ENCODE results near the gene BBLN.
A peak's percentile ranks its signal among the peaks of the same experiment; 100 is the strongest.

BBLN gene

DNA sequence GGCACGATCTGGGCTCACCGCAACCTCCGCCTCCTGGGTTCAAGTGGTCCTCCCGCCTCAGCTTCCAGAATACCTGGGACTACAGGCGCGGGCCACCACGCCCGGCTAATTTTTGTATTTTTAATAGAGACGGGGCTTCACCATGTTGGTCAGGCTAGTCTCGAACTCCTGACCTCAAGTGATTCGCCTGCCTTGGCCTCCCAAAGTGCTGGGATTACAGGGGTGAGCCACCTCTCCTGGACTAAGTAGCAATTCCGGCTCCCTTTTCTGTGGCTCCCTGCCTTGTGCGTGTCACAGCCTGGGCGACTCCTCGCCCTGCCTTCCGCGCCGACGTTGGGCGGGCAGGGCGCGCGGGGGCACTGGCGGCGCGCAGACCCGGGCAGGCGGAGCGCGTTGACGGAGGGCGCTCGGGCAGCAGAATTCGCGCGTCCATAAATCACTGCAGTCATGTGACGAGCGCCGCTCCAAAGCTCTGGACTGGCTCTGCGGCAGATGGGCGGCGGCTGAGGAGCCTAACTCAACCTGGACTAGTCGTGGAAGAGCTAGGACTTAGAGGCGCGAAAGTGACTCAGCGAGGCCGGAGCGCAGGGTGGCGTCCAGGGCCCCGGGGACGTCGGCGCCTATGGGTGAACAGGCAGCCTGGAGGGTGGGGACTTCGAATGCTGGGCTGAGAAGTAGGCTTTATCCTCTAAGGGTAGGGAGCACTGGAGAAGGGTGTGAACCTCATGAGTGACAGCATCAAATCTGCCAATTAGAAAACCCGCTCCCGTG lies 32.7 kb downstream of the BBLN start:
- peak; percentile 89 for DNase-seq

DNA sequence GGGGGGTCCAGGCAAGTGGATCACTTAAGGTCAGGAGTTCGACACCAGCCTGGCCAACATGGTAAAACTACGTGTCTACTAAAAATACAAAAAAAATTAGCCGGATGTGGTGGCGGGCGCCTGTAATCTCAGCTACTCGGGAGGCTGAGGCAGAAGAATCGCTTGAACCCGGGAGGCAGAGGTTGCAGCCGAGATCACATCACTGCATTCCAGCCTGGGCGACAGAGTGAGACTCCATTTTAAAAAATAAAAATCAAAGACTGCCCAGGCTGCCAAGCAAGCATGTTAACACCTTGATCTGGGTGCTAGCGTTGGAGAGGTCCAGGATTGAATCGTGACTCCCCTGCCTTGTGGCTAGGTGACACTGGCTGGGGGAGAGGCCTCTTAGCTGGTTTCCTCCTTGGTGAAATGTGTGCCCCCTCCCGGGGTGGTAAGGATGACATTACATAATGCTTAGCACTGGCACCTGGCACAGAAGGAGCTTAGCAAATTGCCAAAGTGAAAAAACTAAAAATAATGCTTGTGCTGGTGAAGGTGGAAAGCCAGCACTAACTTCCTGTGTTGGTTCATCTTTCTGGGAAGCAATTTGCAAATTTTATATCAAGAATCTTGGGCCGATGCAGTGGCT lies 33.5 kb downstream of the BBLN start:
- DNase-seq = no peak

DNA sequence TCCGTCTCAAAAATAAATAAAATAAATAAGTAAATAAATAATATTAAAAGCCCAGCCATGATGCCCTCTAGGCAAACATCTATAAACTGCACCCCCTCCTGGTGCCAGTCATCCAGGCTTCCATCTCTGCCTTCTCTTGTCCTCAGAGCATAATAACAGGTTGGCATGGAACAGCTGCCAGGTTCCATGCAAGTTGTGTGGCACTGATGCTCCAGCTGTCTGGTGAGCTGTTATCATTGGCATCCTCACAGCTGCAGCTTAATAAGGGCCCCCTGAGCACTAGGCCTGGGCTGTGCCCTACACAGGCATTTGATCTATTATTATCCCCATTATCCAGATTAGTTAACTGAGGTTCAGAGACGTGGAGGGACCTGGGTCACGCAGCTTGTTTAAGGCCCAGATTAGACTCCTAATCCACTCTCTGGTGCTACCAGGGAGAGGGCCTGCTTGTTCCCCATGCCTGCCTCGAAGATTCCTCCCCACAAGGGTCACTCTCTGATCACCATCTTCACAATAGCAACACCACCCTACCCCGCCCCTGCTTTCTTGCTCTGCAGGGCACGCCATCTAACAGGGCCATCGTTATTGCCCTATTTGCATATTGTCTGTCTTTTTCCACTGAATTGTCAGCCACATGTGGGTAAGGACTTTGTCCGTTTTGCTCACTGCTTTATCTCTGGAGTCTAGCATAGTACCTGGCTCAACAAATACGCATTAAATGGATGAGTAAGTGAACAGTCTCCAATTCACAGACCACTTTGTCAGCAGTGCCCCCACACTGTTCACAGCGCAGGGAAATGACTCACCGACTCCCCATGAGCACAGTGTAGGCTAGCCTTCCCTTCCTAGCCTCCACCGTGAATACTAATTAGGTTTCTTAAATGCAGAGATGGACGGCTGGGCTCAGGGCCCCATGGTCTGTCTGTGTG lies 41.6 kb downstream of the BBLN start:
- DNase-seq = peak; percentile 74

DNA sequence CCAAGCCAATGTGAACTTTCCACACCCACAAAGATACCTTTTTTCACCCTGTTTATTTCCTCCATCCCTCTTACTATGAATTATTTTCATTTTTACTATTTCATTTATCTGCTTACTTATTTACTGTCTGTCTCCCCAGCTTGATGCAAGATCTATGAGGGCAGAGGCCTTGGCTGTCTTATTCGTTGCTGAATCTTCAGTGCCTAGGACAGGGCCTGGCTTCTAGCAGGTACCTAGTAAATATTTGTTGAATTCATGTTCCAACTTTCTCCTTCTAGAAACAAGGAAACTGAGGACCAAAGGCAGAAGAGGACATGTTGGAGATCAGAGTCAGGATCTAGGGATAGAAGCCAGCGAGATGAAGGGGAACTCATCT lies 42.6 kb downstream of the BBLN start:
- no peak for DNase-seq

DNA sequence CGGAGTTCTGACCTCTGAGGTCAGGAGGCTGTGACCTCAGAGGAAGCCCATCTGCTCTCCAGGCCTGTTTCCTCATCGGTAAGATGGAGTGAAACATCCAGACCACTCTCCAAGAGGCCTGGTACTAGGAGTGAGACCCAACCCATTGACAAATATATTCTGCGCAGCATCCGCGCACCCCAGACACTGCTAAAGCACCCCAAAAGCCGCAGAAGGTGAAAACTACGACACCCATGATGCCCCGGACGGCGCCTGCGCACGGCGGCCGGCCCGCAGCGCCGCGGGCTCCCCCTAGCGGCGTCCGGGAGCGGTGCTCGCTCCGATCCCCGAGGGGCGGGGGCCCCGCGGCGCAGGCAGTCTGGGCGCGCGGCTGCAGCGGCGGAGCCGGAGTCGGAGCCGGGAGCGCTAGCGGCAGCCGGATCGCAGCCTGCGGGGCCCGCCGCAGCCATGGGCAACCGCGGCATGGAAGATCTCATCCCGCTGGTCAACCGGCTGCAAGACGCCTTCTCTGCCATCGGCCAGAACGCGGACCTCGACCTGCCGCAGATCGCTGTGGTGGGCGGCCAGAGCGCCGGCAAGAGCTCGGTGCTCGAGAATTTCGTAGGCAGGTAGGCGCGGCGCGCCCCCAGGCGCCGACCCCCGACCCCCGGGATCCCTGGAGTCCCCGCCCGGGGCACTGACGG lies 43.1 kb downstream of the BBLN start, which contains the start of gene DNM1:
DNM1 (plus strand) TSS at position 356 of the 683 bp plus-strand sequence; CDS start at position 448, 92 bp downstream.
- peak; percentile 60 for DNase-seq

DNA sequence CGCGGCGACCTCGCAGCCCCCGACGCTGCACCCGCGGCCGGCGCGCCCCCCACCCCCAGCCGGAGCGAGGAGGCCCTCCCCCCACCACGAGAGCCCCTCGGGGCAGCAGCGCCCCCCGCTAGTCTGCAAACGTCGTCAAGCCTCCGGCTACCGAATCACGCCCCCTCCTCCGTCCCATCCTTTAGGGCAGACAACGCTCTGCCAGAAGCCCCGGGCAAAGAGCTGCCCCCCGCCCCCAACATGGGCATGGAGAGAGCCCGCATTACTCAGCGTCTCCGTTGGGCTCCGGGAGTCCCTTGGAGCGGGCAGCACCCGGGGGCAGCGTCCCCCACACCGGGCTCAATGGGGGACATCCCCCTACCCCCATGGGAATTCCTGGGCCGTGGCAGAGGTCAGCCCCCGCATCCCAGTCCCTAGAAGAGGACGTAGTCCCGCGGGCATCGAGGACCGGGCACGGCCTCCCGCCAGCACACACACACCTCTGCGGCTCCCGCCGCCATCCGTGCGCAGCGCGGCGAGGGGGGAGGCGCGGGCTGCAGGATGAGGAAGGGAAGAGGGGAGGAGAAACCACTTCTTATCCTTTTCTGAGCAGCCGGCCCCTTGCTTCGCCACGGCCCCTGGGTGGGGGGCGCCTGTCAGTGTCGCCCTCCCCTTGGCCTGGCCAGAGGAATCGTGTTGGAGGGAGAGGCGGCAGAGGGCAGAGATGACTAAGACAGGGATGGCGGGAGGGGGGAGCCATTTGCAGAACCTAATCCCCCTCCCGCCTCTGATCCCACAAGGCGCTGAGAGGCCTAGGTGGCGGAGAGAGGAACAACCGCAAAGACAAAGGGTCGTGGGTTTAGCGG lies 43.9 kb downstream of the BBLN start:
- DNase-seq = peak; percentile 52

DNA sequence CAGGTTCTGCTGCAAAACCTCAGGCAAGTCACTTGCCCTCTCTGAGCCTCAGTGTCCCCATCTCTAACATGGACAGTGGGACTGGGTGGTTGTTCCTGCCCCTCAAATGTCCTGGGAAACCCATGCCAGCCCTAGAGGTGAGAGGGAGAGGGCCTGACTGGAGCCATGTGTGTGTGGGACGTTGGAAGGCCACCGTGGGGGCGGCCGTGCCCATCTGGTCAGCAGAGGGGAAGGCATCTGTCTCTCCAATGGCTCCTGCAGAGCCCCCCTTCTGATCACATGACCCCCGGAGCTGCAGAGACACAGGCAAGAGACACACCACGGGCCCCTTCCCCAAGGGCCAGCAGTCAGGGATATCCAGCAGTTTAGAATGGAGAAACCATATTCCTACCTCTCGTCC lies 44.8 kb downstream of the BBLN start:
- no peak for DNase-seq

DNA sequence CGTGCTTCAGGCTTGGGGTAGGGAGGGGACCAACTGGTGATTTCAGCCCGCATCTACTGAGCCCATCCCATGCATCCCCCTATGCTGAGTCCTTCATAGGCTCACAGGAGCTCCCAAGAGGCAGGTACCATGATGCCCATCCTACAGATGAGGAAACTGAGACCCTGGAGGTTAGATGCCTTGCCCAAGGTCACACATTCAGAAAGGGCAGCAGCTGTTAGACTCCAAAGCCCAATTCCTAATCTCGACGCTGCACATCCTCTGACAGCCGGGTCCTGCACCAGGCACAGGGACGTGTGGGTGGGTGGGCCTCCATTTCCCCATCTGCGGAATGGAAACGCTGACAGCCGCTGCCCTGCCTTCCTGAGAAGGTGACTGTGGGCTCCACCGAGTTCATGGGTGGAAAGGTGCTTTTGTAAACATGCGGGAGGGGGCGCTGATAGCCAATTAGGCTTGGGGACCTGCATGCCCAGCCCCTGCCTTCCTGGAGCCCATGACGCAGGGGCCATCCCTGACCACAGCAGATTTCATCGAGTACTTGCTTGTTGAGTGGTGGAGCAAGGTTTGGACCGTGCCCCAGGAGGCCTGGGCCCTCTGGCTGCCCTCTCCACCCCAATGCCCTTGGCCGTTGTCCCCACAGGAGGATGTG lies 45.4 kb downstream of the BBLN start:
- no peak for DNase-seq

DNA sequence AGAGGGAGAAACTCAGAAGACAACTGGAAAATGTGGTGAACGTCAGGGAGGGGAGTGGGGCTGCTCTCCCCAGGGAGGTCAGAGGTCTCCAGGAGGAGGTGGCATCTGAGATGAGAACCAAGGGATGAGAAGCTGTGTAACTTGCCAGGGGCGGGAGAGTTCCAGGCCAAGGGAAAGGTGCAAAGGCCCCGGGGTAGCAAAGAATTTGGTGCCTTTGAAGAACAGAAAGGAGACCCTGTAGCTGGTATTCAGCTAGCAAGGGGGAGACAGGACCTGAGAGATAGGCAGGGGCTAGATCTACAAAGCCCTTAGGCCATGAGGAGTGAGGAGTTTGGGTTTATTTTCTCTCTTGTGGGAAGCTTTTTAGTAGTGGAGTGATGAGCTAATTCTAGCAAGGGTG lies 46.4 kb downstream of the BBLN start:
- no peak for DNase-seq

DNA sequence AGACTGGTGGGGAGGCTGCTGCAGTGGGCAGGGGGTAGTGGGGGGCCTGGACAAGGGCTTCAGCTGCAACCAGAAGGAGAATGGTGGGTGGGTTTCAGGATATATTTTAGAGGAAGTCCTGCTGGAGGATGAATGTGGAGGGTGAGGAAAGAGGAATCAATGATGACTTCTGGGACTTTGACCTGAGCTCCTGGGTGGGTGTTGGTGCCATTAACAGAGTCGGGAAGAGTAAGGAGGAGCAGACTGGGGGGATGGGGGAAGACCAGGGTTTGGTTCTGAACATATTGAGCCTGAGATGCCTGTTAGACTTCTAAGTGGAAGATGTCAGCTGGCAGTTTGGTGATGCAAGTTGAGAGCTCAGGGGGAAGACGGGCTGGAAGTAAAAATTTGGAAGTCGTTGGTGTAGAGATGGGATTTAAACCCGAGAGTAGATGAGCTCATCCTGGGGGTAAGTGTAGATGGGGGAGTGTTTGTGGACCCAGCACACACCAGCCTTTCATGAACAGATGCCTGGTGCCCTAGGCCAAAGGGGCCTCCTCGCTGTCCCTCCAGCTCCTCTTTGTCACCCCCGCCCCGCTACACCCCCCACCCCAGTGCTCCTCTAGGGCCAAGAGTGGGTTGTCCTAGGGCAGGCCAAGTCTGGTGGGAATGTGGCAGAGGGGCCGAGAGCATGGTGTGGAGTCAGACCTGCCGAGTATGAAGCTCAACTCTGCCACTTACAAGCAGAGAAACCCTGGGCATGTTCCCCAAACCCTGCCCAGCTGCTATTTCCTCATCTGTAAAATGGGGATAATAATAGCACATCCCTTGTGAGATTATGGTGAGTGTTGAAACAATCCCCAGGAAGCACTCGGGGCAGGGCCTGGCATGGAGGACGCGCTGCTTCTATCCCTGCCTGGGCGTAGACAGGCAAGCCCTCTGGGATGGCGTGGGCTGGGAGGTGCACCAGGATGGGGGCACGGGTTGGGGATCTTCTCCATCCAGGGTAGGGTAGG lies 47.1 kb downstream of the BBLN start:
- DNase-seq = no peak

DNA sequence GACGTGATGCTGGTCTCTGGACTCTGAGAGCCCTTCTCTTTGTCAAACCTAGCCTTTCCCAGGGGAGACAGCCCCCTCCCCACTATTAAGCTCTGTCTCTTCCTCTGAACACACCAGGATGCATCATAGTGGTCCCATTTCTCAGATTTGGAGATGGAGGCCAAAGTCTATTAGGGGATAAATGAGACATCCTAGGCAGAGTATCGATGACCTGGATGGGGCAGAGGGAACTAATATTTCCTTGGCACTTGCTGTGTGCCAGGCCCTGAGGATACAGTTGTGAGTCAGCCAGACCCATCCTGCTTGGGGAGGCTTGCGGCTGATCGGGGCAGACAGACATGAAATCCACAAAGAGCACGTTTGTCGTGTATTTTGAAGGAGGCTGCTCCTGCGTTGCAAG lies 48.3 kb downstream of the BBLN start:
- DNase-seq = no peak

DNA sequence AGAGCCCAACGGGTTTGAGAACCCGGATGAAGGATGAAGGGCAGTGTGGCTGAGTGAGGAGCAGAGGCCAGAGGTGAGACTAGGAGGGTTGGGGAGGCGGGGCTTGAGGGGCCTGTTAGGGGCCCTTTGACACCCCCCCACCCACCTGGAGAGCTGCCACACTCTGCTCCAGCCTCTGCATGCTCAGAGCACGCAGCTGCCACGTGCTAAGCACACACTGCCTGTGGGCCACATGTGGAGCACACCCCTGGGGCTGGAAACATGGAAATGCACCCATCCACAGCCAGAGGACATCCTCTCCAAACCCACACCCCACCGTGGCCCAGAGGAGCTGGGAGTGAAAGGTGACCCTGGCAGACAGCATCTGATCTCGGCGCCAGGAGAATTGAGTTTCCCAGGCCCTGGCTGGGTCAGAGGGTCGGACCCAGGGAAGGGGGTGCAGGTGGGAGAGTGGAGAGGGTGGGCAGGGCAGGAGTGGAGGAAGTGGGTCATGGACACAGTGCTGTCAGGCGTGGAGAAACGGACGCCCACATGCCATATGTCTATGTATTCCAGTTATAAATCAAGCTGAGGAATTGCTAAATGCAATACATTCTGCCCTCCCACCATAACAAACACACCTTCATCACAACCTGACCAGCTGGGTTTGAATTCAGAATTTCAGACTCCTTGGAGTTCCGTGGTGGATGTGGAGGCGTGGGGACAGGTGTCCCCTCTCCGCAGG lies 49.0 kb downstream of the BBLN start:
- DNase-seq = no peak

DNA sequence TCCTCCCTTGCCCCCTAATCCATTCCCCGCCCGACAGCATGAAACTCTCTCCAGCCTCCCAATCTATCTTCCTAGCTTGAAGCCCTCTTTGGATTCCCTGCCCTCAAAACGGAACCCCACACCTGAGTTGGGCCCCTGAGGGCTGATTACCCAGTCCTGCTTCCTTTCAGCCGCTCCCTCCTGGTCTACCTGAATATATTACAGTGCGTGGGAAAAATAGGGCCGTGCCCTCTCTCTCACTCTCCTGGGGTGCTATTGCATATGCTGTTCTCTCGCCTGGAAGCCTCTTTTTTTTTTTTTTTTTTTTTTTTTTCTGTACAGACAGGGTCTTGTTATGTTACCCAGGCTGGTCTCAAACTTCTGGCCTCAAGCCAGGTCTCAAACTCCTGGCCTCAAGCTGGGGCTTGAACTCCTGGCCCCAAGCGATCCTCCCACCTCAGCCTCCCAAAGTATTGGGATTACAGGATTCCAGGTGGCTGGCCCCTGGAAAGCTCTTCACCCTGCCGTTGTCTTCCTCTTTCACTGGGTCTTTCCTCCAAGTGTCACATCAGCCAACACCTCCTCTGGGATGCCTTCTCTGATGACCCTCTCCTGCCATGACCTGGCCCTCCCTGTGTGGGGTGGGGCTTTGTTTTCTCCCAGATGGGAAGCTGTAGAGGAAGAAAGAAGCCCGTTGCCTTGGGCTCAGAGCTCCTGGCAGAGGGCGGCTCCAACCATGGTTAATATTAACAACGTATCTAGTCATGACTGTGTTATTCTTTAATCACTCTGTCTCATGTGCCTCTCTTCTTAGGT lies 51.3 kb downstream of the BBLN start:
- no peak for DNase-seq

DNA sequence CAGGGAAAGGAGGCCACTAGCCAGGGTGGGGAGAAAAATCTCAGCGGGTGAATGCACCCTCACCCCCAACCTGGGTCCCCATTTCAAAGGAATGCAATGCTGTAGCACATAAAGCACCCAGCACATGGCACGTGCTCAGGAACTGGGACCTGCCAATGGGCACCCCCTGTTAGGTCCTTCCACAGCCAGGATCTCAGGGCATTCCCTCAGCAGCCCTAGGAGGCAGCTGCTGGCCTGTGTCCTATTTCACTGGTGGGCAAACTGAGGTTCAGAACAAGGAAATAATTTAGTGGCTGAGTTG lies 51.9 kb downstream of the BBLN start:
- DNase-seq = no peak

Measured in fibroblast of skin of right quadriceps (primary cell).